C4-2B (cell line): ENCODE data around the gene MRRF.

Experiments used
- H3K27ac ChIP-seq: fragments of 450-650 bp; 2 replicates; pipeline ENCODE4 v1.5.1; 2017
- ZFX ChIP-seq: fragments of 450-650 bp; IDR thresholded peaks from 2 replicates; pipeline ENCODE4 v1.6.1; 2017
- TF ChIP-seq, protein P1 (sequence below): fragments of 450-650 bp; conservative IDR thresholded peaks from 2 replicates; pipeline ENCODE4 v1.5.1; 2017; ENCODE audit warnings: mild to moderate bottlenecking

Gene MRRF

GRCh38 chr9:122302237-122303093, 37.8 kb downstream of the MRRF start:
- TF ChIP-seq, protein P1, sequence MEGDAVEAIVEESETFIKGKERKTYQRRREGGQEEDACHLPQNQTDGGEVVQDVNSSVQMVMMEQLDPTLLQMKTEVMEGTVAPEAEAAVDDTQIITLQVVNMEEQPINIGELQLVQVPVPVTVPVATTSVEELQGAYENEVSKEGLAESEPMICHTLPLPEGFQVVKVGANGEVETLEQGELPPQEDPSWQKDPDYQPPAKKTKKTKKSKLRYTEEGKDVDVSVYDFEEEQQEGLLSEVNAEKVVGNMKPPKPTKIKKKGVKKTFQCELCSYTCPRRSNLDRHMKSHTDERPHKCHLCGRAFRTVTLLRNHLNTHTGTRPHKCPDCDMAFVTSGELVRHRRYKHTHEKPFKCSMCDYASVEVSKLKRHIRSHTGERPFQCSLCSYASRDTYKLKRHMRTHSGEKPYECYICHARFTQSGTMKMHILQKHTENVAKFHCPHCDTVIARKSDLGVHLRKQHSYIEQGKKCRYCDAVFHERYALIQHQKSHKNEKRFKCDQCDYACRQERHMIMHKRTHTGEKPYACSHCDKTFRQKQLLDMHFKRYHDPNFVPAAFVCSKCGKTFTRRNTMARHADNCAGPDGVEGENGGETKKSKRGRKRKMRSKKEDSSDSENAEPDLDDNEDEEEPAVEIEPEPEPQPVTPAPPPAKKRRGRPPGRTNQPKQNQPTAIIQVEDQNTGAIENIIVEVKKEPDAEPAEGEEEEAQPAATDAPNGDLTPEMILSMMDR: no peak
- TF ChIP-seq ZFX: no peak
- no peak overlapping the region for H3K27ac ChIP-seq

DNA sequence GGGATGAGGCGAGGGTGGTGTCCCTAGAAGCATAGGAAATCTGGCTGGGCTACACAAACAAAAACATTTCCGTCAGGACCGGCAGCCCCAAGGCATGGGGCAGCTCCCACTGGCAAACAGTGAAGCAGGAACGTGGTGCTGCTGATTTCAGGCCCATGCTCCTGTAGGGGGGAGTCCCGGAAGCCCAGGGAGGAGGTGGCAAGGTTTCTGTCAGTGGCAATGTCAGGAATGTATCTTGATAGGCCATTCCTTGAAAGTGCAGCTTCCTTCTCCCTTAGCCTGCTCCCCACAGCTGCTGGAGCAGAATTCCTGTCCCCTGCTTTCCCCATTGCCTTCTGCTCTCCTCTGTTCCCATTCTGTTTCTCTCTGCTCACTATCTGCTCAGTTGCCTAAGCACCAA, 42.4 kb downstream of the MRRF start:
- no peak for TF ChIP-seq ZFX
- TF ChIP-seq, protein P1: no peak
- no peak overlapping the region for H3K27ac ChIP-seq

DNA sequence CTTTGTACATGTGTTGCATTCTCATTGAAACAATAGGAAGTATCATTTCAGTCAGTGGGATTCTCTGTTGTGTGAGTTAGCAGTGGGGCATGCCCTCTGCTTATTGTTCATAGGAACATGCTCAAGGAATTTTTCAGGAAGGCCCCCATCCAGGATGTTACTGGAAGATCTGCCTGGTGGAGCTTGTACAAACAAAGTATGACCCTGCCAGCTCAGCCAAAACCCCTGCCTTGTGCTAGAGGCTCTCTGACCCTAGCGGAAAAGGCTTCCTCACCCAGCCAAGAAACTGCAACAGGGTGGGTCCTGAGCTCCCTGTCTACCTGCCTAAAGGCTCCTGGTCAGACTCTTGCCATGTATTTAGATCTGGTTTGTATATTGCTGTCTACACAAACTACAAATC, 43.2 kb downstream of the MRRF start:
- no peak for TF ChIP-seq ZFX
- TF ChIP-seq, protein P1: no peak
- no peak overlapping the region for H3K27ac ChIP-seq

DNA sequence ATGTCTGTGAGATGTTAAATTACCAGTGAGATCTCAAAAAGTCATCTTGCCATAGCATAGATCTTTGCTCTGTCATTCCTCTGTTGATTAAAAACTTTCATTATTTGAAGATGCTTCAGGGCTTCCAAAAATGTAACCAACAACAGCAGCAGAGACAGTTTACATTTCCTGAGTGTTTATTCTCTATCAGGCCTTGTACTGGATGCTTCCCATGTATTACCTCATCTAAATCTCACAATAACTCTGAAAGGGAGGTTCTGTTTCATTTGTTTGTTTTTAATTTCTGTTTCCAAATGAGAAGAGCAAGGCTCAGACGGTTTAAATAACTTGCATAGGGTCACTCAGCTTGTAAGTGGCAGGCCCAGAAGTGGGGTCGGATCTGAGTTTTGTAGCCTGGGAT, 45.2 kb downstream of the MRRF start:
- no peak for TF ChIP-seq ZFX
- TF ChIP-seq, protein P1: no peak
- no peak overlapping the region for H3K27ac ChIP-seq

DNA sequence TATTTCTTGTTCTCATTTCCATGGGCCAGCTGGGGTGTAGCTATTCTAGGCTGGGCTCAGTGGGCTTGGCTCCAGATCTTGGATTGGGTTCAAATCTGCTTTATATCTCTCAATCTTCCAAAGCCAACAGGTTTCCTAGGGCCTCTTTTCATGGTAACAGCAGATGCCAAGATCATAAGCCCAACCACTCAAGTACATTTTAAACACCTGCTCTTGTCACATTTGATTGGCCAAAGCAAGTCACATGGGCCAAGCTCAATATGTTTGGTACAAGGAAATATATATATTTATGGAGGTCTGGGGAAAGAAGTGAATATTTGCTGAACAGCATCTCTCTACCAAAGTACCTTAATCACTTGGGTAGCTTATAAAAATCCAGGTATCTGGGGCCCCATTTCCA, 49.5 kb downstream of the MRRF start:
- TF ChIP-seq, protein P1: no peak
- TF ChIP-seq ZFX: no peak
- no peak overlapping the region for H3K27ac ChIP-seq

- H3K27ac ChIP-seq: no peak overlapping the region
- TF ChIP-seq ZFX: no peak
- TF ChIP-seq, protein P1: no peak
Observed at GRCh38 chr9:122315534-122315933, 50.9 kb downstream of the MRRF start.

- no peak for TF ChIP-seq ZFX
- TF ChIP-seq, protein P1: no peak
- no peak overlapping the region for H3K27ac ChIP-seq
Observed at GRCh38 chr9:122318284-122318683, 53.6 kb downstream of the MRRF start.
